ENCODE data around the gene SLC7A8.

GRCh38 chr14:23228812-23229211, 45.4 kb upstream of the SLC7A8 start:
- TF ChIP-seq MAX (IDR thresholded peaks at IDR 0.05), result no peak
- no peak for TF ChIP-seq EP300 (IDR thresholded peaks at IDR 0.05; ENCODE audit: borderline replicate concordance)
- no peak for TF ChIP-seq EGR1 (IDR thresholded peaks at IDR 0.05)
- TF ChIP-seq RAD21 (IDR thresholded peaks at IDR 0.05; ENCODE audit: low read depth), result no peak
- no peak for TF ChIP-seq YY1 (IDR thresholded peaks at IDR 0.05; ENCODE audit: low read depth)
- TF ChIP-seq TEAD4 (IDR thresholded peaks at IDR 0.05), result no peak
- no peak for TF ChIP-seq NFIC (IDR thresholded peaks at IDR 0.05)
- no peak for TF ChIP-seq REST (IDR thresholded peaks at IDR 0.05; ENCODE audit: low read depth)
- no peak for TF ChIP-seq TAF1 (IDR thresholded peaks at IDR 0.05; ENCODE audit: low read depth)
- TF ChIP-seq TCF12 (IDR thresholded peaks at IDR 0.05; ENCODE audit: low read depth), result no peak
- TF ChIP-seq USF1 (IDR thresholded peaks at IDR 0.05), result no peak
- no peak for TF ChIP-seq ZBTB7A (IDR thresholded peaks at IDR 0.05; ENCODE audit: low read depth)
- no peak for TF ChIP-seq CEBPB (IDR thresholded peaks at IDR 0.05)
- no peak for TF ChIP-seq CREB1 (IDR thresholded peaks at IDR 0.05; ENCODE audit: low read depth)

Data from Ishikawa (cell line).